GM23338 (cell line): ENCODE data around the gene OR10G7. TPM values are rescaled to one million over a fixed set of nuclear protein-coding genes. Genes with fewer than 3 reads are reported as not detected.

Source experiments
- ATAC-seq: fragments of 200-7000 bp; cut with Tn5 transposase; 3 replicates; pipeline ENCODE4 v1.9.1; 2020
- DNase-seq: peaks from one replicate; pipeline ENCODE4 v3.0.0-alpha.2; 2015; ENCODE audit warnings: low spot score
- H2AFZ ChIP-seq: fragments of 200-600 bp; sonication (generic); 2 replicates; pipeline ENCODE4 v1.8.0; 2016; ENCODE audit warnings: antibody characterized with exemption, mild to moderate bottlenecking, moderate library complexity
- H3F3A ChIP-seq: fragments of 200-600 bp; sonication (generic); replicated peaks from 2 replicates; pipeline ENCODE4 v1.8.0; 2017; ENCODE audit warnings: antibody characterized with exemption, mixed run types, low read depth
- H3K27ac ChIP-seq: fragments of 200-600 bp; sonication (generic); 2 replicates; pipeline ENCODE4 v1.6.1; 2016; ENCODE audit warnings: low read depth
- H3K27me3 ChIP-seq: fragments of 200-600 bp; sonication (generic); 2 replicates; pipeline ENCODE4 v1.8.0; 2016; ENCODE audit warnings: mild to moderate bottlenecking, mixed run types, moderate library complexity; ENCODE audit not compliant: insufficient read depth
- H3K36me3 ChIP-seq: fragments of 200-600 bp; sonication (generic); 2 replicates; pipeline ENCODE4 v1.8.0; 2016; ENCODE audit warnings: mild to moderate bottlenecking; ENCODE audit not compliant: insufficient read depth
- H3K4me1 ChIP-seq: fragments of 200-600 bp; sonication (generic); 2 replicates; pipeline ENCODE4 v1.8.0; 2016; ENCODE audit warnings: mild to moderate bottlenecking, moderate library complexity; ENCODE audit not compliant: insufficient read depth
- H3K4me2 ChIP-seq: fragments of 200-600 bp; sonication (generic); 2 replicates; pipeline ENCODE4 v1.7.1; 2017; ENCODE audit warnings: mixed run types
- H3K4me3 ChIP-seq: fragments of 200-600 bp; sonication (generic); 2 replicates; pipeline ENCODE4 v1.6.1; 2016; ENCODE audit warnings: mixed run types
- H3K79me2 ChIP-seq: fragments of 200-600 bp; sonication (generic); replicated peaks from 2 replicates; pipeline ENCODE4 v1.8.0; 2017; ENCODE audit warnings: mild to moderate bottlenecking; ENCODE audit not compliant: insufficient read depth
- H3K9me2 ChIP-seq: fragments of 200-600 bp; sonication (generic); 2 replicates; pipeline ENCODE4 v1.8.0; 2017; ENCODE audit not compliant: insufficient read depth
- H4K20me1 ChIP-seq: fragments of 200-600 bp; sonication (generic); replicated peaks from 2 replicates; pipeline ENCODE4 v1.8.0; 2017; ENCODE audit warnings: mild to moderate bottlenecking; ENCODE audit not compliant: insufficient read depth
- H3K27ac Mint-ChIP-seq: 2 replicates; pipeline ENCODE4 v1.8.0; 2020; ENCODE audit warnings: inconsistent platforms, mild to moderate bottlenecking, moderate library complexity, mixed read lengths
- H3K27me3 Mint-ChIP-seq: 3 replicates; pipeline ENCODE4 v1.8.0; 2022; ENCODE audit warnings: low read depth, mild to moderate bottlenecking, moderate library complexity, mixed read lengths, inconsistent platforms; ENCODE audit not compliant: insufficient read depth, poor library complexity
- H3K36me3 Mint-ChIP-seq: 3 replicates; pipeline ENCODE4 v1.8.0; 2021; ENCODE audit warnings: low read depth, mild to moderate bottlenecking, inconsistent platforms, moderate library complexity, mixed read lengths
- H3K4me1 Mint-ChIP-seq: 3 replicates; pipeline ENCODE4 v1.8.0; 2020; ENCODE audit warnings: mild to moderate bottlenecking, inconsistent platforms, mixed read lengths
- H3K4me3 Mint-ChIP-seq: 3 replicates; pipeline ENCODE4 v1.8.0; 2021; ENCODE audit warnings: moderate library complexity, mild to moderate bottlenecking, inconsistent platforms, mixed read lengths
- H3K9me3 Mint-ChIP-seq: 3 replicates; pipeline ENCODE4 v1.8.0; 2020; ENCODE audit warnings: moderate library complexity, mild to moderate bottlenecking, inconsistent platforms, mixed read lengths
- CREB1 ChIP-seq: fragments of 250-450 bp; sonication (Bioruptor Pico); IDR thresholded peaks from 2 replicates; pipeline ENCODE4 v1.5.0; 2020; ENCODE audit warnings: low read depth, mild to moderate bottlenecking, moderate library complexity
- CTCF ChIP-seq, 2 experiments: fragments of 200-600 bp in 1 of 2; sonication (generic) in 1 of 2; conservative IDR thresholded peaks; 2 replicates each; pipeline versions ENCODE4 v1.5.1 to v1.6.1; 2016 to 2017; ENCODE audit warnings: antibody characterized with exemption in 2 of 2, low read depth in 2 of 2, mild to moderate bottlenecking in 2 of 2, moderate library complexity in 1 of 2
- ETS1 ChIP-seq: IDR thresholded peaks from 2 replicates; pipeline ENCODE4 v1.6.1; 2016; ENCODE audit warnings: antibody characterized with exemption
- EZH2 ChIP-seq: fragments of 200-600 bp; sonication (generic); IDR thresholded peaks from one replicate; pipeline ENCODE4 v1.8.0; 2017; ENCODE audit warnings: antibody characterized with exemption, mild to moderate bottlenecking, low read depth; ENCODE audit not compliant: unreplicated experiment
- EZH2phosphoT487 ChIP-seq: fragments of 200-600 bp; sonication (generic); IDR thresholded peaks from one replicate; pipeline ENCODE4 v1.8.1; 2018; ENCODE audit warnings: antibody characterized with exemption; ENCODE audit not compliant: unreplicated experiment
- JUNB ChIP-seq: IDR thresholded peaks from one replicate; pipeline ENCODE4 v1.6.1; 2016; ENCODE audit warnings: antibody characterized with exemption; ENCODE audit not compliant: unreplicated experiment
- NANOG ChIP-seq: IDR thresholded peaks from 2 replicates; pipeline ENCODE4 v1.6.1; 2016; ENCODE audit warnings: antibody characterized with exemption, borderline replicate concordance
- POLR2AphosphoS5 ChIP-seq: IDR thresholded peaks from 2 replicates; pipeline ENCODE4 v1.6.1; 2016; ENCODE audit warnings: antibody characterized with exemption, low read depth
- REST ChIP-seq: IDR thresholded peaks from one replicate; pipeline ENCODE4 v1.6.1; 2018; ENCODE audit warnings: antibody characterized with exemption; ENCODE audit not compliant: unreplicated experiment
- STAT1 ChIP-seq: IDR thresholded peaks from one replicate; pipeline ENCODE4 v1.6.1; 2016; ENCODE audit warnings: antibody characterized with exemption; ENCODE audit not compliant: unreplicated experiment
- ZNF114 ChIP-seq: fragments of 250-450 bp; sonication (Bioruptor Pico); IDR thresholded peaks from 2 replicates; pipeline ENCODE4 v1.5.0; 2020; ENCODE audit warnings: mild to moderate bottlenecking, moderate library complexity
- ZNF331 ChIP-seq: fragments of 250-450 bp; sonication (Bioruptor Pico); IDR thresholded peaks from 2 replicates; pipeline ENCODE4 v1.5.0; 2020; ENCODE audit warnings: low read depth, mild to moderate bottlenecking, moderate library complexity
- ZNF462 ChIP-seq: fragments of 250-450 bp; sonication (Bioruptor Pico); IDR thresholded peaks from 2 replicates; pipeline ENCODE4 v1.5.0; 2020; ENCODE audit warnings: mild to moderate bottlenecking, moderate library complexity
- long read RNA-seq: library from polyadenylated mRNA; unstranded; transcript quantifications from one replicate; pipeline ENCODE4 v2.0.0, GENCODE V29; 2020; ENCODE audit not compliant: unreplicated experiment
- polyA plus RNA-seq: library from polyadenylated mRNA; unstranded; fragments of >200 nt; fragmentation: Nextera tagmentation; extraction: Ambion mirVana; gene quantifications from 2 replicates; pipeline ENCODE4 v1.2.1, GENCODE V29; 2016
- total RNA-seq: library from RNA; depleted of rRNA; stranded (reverse); fragments of >200 nt; shearing (Covaris generic); gene quantifications from 2 replicates; pipeline ENCODE4 v1.2.3, GENCODE V29; 2014; rRNA removed

The OR10G7 gene
- total RNA-seq = not detected in 2 replicates
- polyA plus RNA-seq = not detected in 2 replicates
- long read RNA-seq = 0 reads

- no peak within 1 kb of the TSS for H3K4me2 ChIP-seq
- Mint-ChIP-seq H3K27ac (no peak within 1 kb of the TSS), H3K36me3 (no peaks in the 10 kb centered on the region), H3K4me1 (peaks cover 5% of the 10 kb centered on the region; the same call in 1 of the 3 replicates), H3K27me3 (no peaks in the 10 kb centered on the region), H3K4me3 (no peak within 1 kb of the TSS), H3K9me3 (no peaks in the 10 kb centered on the region)
- H3K4me1 ChIP-seq = 0 out of 2 replicates have a peak, but pooled peaks cover 2% of the 10 kb centered on the region
- no peaks in the 10 kb centered on the region for H3K36me3 ChIP-seq
- no peaks in the 10 kb centered on the region for H3K79me2 ChIP-seq
- no peak for DNase-seq
- no peak within 1 kb of the TSS for H2AFZ ChIP-seq
- no peak for ATAC-seq
- H3K4me3 ChIP-seq = no peak within 1 kb of the TSS
- no peaks in the 10 kb centered on the region for H3F3A ChIP-seq
- no peak within 1 kb of the TSS for H3K27ac ChIP-seq
- TF ChIP-seq STAT1 = no peak
- no peak for TF ChIP-seq ZNF331 (CRISPR knock-in tag)
- TF ChIP-seq CTCF (conservative IDR thresholded peaks at IDR 0.05; ENCODE audit: low read depth in 2 of 2) = no peak
- TF ChIP-seq NANOG = no peak
- TF ChIP-seq EZH2phosphoT487 = no peak
- TF ChIP-seq POLR2AphosphoS5 = no peak
- no peak for TF ChIP-seq EZH2
- no peak for TF ChIP-seq JUNB
- TF ChIP-seq CREB1 (CRISPR knock-in tag) = no peak
- TF ChIP-seq ETS1 = no peak
- no peak for TF ChIP-seq REST
- no peak for TF ChIP-seq ZNF462 (CRISPR knock-in tag)
- no peak for TF ChIP-seq ZNF114
- H4K20me1 ChIP-seq = no peaks in the 10 kb centered on the region
- H3K9me2 ChIP-seq = no peaks in the 10 kb centered on the region
- H3K27me3 ChIP-seq = no peaks in the 10 kb centered on the region
Observed at GRCh38 chr11:124041254-124041653, at the start of gene OR10G7. Gene OR10G7, minus strand, starts transcription at chr11:124041325. Its CDS starts 2,324 bp downstream, at chr11:124039001.
